Dermis microvascular lymphatic vessel endothelial cell (primary cell): Measurements from ENCODE around the gene DDX23. TPM values are rescaled to one million over a fixed set of nuclear protein-coding genes. Genes with fewer than 3 reads are reported as not detected.

Experiments
- DNase-seq, 2 donors: peaks; one replicate each; pipeline versions ENCODE4 v3.0.0 to v3.0.0-alpha.2; 2010; ENCODE audit warnings: low read depth in 2 of 2
- total RNA-seq: library from RNA; depleted of rRNA; stranded (reverse); fragments of >200 nt; gene quantifications from 2 replicates; pipeline ENCODE4 v1.2.1, GENCODE V29; 2014

Gene DDX23
- total RNA-seq, 1 donor from 2014 or later, result 60.0 TPM

GRCh38 chr12:48800457-48800856 lies 51.5 kb downstream of the DDX23 start:
- DNase-seq, result no peak

DNA sequence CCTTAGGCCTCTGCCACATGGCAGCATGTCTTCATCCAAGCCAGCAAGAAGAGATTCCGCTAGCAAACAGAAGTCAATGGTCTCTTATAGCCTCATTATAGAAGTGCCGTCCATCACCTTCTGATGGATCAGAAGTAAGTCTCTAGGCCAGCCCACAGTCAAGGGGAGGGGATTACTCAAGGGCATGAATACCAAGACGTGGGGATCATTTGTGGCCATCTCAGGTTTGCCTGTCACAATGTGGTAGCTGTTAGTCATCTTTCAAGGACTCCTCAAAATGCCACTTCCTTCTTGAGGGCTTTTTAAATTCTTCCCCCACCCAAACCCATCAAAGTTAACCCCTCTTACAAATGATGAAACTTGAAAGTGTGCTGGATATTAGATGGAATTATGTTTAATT lies 55.0 kb downstream of the DDX23 start:
- no peak for DNase-seq

DNA sequence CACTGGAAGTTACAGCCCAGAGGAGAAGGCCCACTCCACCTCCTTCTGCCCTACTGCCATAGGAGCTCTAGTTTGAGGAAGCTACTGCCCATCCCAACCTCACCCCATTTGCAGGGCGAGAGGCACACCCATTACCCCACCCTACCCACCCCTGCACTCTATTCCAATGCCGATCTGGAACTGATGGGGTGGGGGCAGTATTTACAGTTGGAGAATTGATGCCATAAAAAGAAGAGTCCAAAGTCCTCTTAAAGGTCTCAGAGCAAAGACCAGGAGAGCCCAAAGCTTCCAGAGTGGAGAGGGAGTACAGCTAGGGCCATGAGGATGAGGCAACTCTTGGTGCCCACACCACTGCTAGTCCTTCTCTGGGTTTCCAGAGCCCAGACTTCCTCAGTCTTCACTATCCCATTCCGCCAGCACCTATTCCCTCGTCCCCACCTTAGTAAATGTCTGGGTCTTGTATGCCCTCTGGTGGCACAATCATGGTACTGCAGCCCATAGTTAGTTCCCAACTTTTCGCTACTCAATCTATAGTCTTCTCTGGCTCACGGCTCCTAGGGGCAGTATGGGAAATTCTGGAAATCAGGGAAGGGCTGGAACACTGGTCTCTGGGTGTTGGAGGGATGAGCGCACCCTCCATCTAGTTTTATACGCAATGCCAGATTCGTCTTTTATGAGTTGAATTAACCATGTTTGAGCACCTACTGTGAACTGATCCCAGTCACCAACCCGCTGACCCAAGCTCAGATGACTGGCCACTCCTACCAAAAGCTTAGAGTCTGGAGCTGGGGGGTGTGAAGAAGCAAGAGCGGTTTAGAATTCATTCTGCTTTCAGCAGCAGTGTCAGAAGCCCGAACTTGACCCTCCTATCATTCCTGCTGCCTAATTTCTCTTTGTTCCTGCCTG lies 56.2 kb downstream of the DDX23 start:
- peak; percentile 47 to 78 for DNase-seq

- DNase-seq, result no peak
Measured at GRCh38 chr12:48794870-48795269, 57.1 kb downstream of the DDX23 start.

DNA sequence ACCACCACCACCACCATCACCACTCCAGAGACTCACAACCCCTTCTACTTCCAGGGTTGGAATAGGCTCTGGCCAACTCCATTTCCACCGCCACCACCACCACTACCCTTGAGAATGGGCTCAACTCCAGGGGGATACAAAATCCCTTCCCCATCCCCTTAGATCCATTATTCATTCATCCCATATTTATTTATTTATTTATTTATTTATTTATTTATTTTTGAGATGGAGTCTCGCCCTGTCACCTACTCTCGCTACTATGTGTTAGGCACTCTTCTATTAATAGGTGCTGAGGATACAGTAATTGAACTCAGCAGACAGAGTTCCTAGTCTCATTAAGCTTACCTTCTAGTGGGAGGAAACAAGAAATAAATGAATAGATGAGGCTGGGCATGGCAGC lies 58.3 kb downstream of the DDX23 start:
- DNase-seq, result no peak

GRCh38 chr12:48789858-48790326 lies 62.1 kb downstream of the DDX23 start:
- no peak for DNase-seq

DNA sequence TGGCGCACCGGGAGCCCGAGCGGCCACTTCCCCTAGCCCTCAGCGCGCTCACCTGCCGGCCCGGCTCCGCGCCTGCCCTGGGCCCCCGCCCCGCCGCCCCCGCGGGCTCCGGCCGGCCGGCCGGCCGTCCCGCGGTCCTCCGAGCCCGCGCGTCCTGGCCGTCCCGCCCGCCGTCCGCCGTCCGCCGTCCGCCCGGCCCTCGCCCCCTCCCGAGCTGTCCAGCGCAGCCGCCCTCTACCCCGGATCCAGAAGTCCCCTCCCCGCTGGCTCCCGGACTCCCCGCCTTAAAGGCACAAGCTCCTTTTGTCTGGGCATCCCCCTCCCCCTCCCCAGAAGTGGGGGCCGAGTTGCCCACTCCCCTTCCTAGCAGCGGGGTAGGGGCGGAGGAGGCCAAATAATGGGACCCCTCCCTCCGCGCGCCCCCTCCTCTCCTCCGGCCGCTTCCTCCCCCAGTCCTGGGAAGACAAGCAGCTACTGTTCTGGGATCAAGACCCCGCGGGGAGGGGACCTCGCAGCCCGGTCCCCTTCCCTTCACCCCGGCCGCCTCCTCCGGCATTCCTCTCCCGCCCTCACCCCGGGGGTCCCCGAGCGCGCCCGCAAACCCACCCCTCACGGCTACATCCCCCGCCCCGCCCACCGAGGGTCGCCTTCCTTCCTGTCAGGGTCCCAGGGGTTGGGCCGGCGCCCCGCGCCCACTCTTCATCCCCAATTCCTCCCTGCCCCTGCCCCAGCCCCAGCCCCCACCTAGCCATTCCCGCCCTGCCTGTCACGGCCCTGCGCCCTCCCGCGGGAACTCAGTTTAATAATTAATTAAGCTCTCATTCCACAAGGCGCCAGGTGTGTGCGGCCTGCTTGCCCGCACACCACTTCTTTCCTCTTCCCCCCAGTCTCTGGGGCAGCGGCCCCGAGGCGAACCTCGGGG lies 62.8 kb downstream of the DDX23 start, which contains the start of gene ADCY6:
TSS of gene ADCY6 (minus strand) at position 236 of the 922 bp plus-strand sequence. CDS start 5,655 bp downstream, outside the sequence.
- peak; percentile 52 to 87 for DNase-seq

DNA sequence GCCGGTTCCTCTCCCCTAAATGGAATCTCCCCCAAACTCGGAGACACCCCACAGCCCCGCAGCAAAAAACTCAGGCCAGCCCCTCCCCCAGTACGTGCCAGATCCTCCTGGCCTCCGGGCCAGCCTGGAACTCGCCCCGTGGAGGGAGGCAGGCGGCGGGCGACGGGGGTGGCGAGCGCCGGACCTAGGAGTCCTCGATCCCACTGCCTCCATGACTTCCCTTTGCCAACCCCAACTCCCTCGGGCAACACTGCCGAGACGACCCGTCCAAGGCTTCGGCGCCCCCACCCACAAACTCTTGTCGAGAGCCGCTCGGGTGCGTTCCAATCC lies 63.5 kb downstream of the DDX23 start:
- DNase-seq, result no peak

DNA sequence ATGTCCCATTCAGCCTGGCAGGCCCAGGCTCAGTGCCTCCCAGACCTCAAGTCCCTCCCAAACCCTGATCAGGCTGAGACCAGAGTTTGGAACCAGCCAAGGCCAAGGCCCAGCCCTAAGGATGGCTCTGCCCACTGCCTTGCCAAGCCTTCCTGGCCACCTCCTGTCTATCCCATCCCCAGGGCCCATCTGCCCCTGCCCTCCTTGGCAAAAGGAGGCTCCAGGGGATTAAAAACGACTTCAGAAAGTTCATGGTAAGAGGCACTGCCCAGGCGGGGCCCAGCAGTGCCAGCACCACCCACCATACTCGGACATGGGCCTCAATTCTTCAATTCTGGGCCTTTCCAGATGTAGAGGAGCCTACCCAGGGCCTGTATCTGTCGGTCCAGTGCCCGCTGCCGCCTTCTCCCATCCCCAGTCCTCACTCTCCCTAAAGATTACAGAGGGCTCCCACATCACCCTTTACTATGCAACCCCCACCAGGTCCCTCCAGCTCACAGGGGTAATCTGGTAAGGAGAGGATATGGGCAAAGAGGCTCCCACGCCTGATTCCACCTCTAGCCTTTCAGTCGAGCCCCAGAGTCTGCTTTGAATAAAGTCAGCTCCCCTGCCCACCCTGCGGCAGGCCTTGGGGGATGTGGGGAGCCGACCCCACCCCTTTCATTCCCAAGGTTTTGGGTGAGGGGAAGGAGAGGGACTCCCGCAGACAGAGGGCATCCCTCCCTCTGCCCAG lies 64.0 kb downstream of the DDX23 start:
- DNase-seq, result no peak

DNA sequence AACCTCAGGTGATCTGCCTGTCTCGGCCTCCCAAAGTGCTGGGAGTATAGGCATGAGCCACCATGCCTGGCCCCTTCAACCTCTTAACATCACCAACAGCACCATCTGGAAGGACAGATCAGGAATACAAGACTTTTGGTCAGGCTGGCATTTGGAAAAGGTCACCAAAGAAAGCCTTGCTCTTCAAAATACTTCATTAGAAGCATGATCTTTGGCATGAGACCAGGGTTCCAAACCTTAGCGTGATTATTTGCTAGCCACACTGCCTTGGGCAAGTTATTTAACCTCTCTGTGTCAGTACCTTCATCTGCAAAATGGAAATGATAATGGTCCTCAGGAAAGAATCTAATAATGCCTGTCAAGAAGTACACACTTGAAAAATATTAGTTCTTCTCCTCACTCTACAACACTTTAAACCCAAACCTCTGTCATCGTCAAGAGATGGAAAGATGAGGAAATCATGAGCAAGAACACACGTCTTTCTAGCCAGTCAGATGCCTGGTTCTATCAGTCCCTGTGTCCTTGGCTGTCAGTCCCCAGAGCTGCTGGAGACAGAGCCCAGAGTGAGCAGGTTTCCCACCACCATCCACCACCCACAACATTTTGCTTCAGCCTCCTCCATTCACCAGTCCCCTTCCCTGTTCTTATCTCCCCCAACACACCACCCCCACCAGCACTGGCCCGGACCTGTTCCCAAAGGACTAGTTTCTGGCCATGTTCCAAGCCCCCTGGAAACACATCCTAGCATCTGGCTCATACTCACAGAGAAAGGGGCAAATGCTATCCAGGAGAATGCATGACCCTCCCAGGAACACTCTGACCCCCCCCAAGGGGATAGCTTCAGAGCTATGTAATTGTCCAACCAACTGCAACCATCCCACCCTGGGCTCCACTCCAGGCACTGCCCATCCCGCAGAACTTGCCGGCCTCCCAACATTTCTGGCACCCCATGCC lies 65.1 kb downstream of the DDX23 start:
- DNase-seq, result no peak

DNA sequence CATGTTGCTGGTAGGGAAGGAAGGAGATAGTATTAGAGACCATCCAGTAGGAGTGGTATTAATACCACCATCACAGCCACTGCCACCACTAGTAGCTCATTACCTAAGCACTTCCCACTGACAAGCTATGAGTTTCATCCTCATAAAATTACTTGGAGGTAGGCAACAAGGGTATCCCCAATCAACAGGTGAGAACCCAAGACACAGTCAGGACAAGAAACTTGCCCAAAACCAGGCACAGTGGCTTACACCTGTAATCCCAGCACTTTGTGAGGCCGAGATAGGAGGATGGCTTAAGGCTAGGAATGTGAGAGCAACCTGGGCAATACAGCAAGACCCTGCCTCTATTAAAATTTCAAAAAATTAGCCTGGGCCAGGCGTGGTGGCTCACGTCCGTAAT lies 68.5 kb downstream of the DDX23 start:
- DNase-seq, result no peak

- DNase-seq, result no peak
Measured at GRCh38 chr12:48782457-48783395, 69.2 kb downstream of the DDX23 start.

- no peak for DNase-seq
Measured at GRCh38 chr12:48781750-48782456, 70.1 kb downstream of the DDX23 start.

GRCh38 chr12:48780381-48781025 lies 71.5 kb downstream of the DDX23 start:
- no peak for DNase-seq

- DNase-seq, result peak; percentile 36 to 82
Measured at GRCh38 chr12:48779869-48780268, 72.1 kb downstream of the DDX23 start.
